22Rv1 (cell line): ENCODE results near the gene NRROS.

ENCODE experiments used
- ZFX ChIP-seq: fragments of 450-650 bp; IDR thresholded peaks from 2 replicates; pipeline ENCODE4 v1.6.1; 2017; ENCODE audit warnings: antibody characterized with exemption, borderline replicate concordance
- TF ChIP-seq, protein P1 (sequence below): fragments of 450-650 bp; IDR thresholded peaks from 2 replicates; pipeline ENCODE4 v1.5.1; 2017; ENCODE audit warnings: mild to moderate bottlenecking

DNA sequence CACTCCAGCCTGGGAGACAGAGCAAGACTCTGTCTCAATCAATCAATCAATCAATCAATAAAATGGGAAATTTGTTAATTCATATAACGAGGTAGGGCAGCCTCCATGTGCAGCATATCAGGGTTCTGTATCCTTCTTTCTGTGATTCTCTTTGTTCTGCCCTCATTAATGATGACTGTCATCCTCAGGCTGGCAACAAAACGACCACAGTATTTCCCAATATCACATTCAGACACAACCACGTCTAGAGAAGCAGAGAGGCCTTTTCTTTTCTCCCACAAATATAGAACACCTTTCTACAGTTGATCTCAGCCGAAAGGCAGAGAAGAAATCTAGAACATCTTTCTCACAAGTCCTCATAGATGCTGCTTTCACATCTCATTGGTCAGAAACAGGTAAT lies 61.3 kb downstream of the NRROS start:
- TF ChIP-seq ZFX: no peak
- TF ChIP-seq, protein P1, sequence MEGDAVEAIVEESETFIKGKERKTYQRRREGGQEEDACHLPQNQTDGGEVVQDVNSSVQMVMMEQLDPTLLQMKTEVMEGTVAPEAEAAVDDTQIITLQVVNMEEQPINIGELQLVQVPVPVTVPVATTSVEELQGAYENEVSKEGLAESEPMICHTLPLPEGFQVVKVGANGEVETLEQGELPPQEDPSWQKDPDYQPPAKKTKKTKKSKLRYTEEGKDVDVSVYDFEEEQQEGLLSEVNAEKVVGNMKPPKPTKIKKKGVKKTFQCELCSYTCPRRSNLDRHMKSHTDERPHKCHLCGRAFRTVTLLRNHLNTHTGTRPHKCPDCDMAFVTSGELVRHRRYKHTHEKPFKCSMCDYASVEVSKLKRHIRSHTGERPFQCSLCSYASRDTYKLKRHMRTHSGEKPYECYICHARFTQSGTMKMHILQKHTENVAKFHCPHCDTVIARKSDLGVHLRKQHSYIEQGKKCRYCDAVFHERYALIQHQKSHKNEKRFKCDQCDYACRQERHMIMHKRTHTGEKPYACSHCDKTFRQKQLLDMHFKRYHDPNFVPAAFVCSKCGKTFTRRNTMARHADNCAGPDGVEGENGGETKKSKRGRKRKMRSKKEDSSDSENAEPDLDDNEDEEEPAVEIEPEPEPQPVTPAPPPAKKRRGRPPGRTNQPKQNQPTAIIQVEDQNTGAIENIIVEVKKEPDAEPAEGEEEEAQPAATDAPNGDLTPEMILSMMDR: no peak
